GM12892 (cell line): ENCODE data around the gene TOM1.

Experiments
- DNase-seq: peaks from one replicate; pipeline ENCODE4 v3.0.0; 2011; ENCODE audit not compliant: insufficient read length
- FAIRE-seq: peaks from 2 replicates; lab custom pipeline; 2011; peaks lifted over from hg19 to GRCh38; lab: Jason Lieb, UNC
- POLR2A ChIP-seq: IDR thresholded peaks from 2 replicates; pipeline ENCODE4 v1.6.1; 2011; ENCODE audit warnings: low read depth, low read length, control low read depth
- POLR2AphosphoS5 ChIP-seq: IDR thresholded peaks from 2 replicates; pipeline ENCODE4 v1.6.1; 2011; ENCODE audit warnings: low read depth, low read length, control low read depth
- TAF1 ChIP-seq: IDR thresholded peaks from 2 replicates; pipeline ENCODE4 v1.6.1; 2011; ENCODE audit warnings: low read depth, mild to moderate bottlenecking, control low read depth, low read length, borderline replicate concordance

TOM1 gene

GRCh38 chr22:35308480-35309021 is 8.9 kb downstream of the TOM1 start:
- peak; percentile 24 for FAIRE-seq
- TF ChIP-seq POLR2A: no peak
- no peak for TF ChIP-seq TAF1
- TF ChIP-seq POLR2AphosphoS5: no peak
- no peak for DNase-seq

GRCh38 chr22:35310556-35311550 is 11.2 kb downstream of the TOM1 start:
- peak; percentile 84 for FAIRE-seq

GRCh38 chr22:35311551-35311999 is 11.9 kb downstream of the TOM1 start:
- no peak for DNase-seq
- FAIRE-seq: no peak
- TF ChIP-seq TAF1 (no peak), POLR2AphosphoS5 (no peak), POLR2A (no peak)

More at GRCh38 chr22:35310556-35311550, 11.2 kb downstream of the TOM1 start:
- no peak for TF ChIP-seq POLR2A
- TF ChIP-seq POLR2AphosphoS5: no peak
- TF ChIP-seq TAF1: no peak
- no peak for DNase-seq

- TF ChIP-seq TAF1: no peak
- TF ChIP-seq POLR2A: no peak
- TF ChIP-seq POLR2AphosphoS5: no peak
- DNase-seq (no peak), FAIRE-seq (peak; percentile 74)
Measured at GRCh38 chr22:35312198-35313059, 12.7 kb downstream of the TOM1 start.

GRCh38 chr22:35313311-35314121 is 13.8 kb downstream of the TOM1 start:
- no peak for TF ChIP-seq TAF1
- no peak for TF ChIP-seq POLR2AphosphoS5
- TF ChIP-seq POLR2A: no peak
- DNase-seq: no peak
- FAIRE-seq: peak; percentile 53

- DNase-seq (no peak), FAIRE-seq (no peak)
- TF ChIP-seq POLR2A: no peak
- TF ChIP-seq TAF1: no peak
- TF ChIP-seq POLR2AphosphoS5: no peak
Measured at GRCh38 chr22:35314161-35314942, 14.7 kb downstream of the TOM1 start.

GRCh38 chr22:35315141-35315854 is 15.6 kb downstream of the TOM1 start:
- no peak for FAIRE-seq
- TF ChIP-seq POLR2A (no peak), POLR2AphosphoS5 (no peak), TAF1 (no peak)

GRCh38 chr22:35315855-35316745 is 16.4 kb downstream of the TOM1 start:
- FAIRE-seq (no peak), DNase-seq (no peak)
- TF ChIP-seq POLR2A (no peak), POLR2AphosphoS5 (no peak), TAF1 (no peak)

More at GRCh38 chr22:35315141-35315854, 15.6 kb downstream of the TOM1 start:
- DNase-seq: no peak
